Nephron (organoid): ENCODE results near the gene DCP1B.
A peak's percentile ranks its signal among the peaks of the same experiment; 100 is the strongest.

Experiments
- H3K27ac Mint-ChIP-seq, 3 experiments: 2 replicates each; pipeline ENCODE4 v1.8.0; 2020; ENCODE audit warnings: mixed read lengths in 3 of 3, mild to moderate bottlenecking in 2 of 3, moderate library complexity in 1 of 3
- H3K27me3 Mint-ChIP-seq: 2 replicates; pipeline ENCODE4 v1.8.0; 2021; ENCODE audit warnings: low read depth, mild to moderate bottlenecking, moderate library complexity, mixed read lengths
- H3K36me3 Mint-ChIP-seq: 2 replicates; pipeline ENCODE4 v1.8.0; 2020; ENCODE audit warnings: low read depth, mixed read lengths
- H3K4me1 Mint-ChIP-seq: 2 replicates; pipeline ENCODE4 v1.8.0; 2020; ENCODE audit warnings: mixed read lengths
- H3K4me3 Mint-ChIP-seq, 3 experiments: 2 replicates each; pipeline ENCODE4 v1.8.0; 2020; ENCODE audit warnings: mild to moderate bottlenecking in 3 of 3, mixed read lengths in 3 of 3, moderate library complexity in 2 of 3
- H3K9me3 Mint-ChIP-seq: 2 replicates; pipeline ENCODE4 v1.8.0; 2020; ENCODE audit warnings: mixed read lengths
- CTCF ChIP-seq, 3 experiments: fragments of 200-600 bp; sonication (generic); IDR thresholded peaks; one replicate each; pipeline ENCODE4 v1.5.0; 2021; ENCODE audit warnings: antibody characterized with exemption in 3 of 3; ENCODE audit not compliant: unreplicated experiment in 3 of 3

The DCP1B gene

GRCh38 chr12:1918081-1918883, 86.0 kb downstream of the DCP1B start, which contains the start of gene CACNA2D4:
TSS of gene CACNA2D4 (minus strand) at chr12:1918652. CDS start at chr12:1918473, 179 bp downstream.
- Mint-ChIP-seq H3K4me3 (peak within 1 kb of the TSS in 2 of 3 experiments; percentile 19 to 43), H3K36me3 (no peaks in the 10 kb centered on the region), H3K27ac (peak within 1 kb of the TSS in 1 of 3 experiments; percentile 5), H3K4me1 (peaks cover 49% of the 10 kb centered on the region), H3K27me3 (peaks cover 13% of the 10 kb centered on the region), H3K9me3 (no peaks in the 10 kb centered on the region)
- no peak for TF ChIP-seq CTCF (IDR thresholded peaks at IDR 0.05; ENCODE audit: unreplicated experiment in 3 of 3)

- Mint-ChIP-seq H3K27ac (no peak overlapping the region), H3K27me3 (peaks cover 13% of the 10 kb centered on the region), H3K4me3 (peak overlapping the region in 2 of 3 experiments; percentile 43 to 47), H3K9me3 (no peaks in the 10 kb centered on the region), H3K4me1 (peaks cover 49% of the 10 kb centered on the region), H3K36me3 (no peaks in the 10 kb centered on the region)
- TF ChIP-seq CTCF (IDR thresholded peaks at IDR 0.05; ENCODE audit: unreplicated experiment in 3 of 3): no peak
Observed at GRCh38 chr12:1917172-1918070, 86.8 kb downstream of the DCP1B start.

- no peak for TF ChIP-seq CTCF (IDR thresholded peaks at IDR 0.05; ENCODE audit: unreplicated experiment in 3 of 3)
- H3K4me3 Mint-ChIP-seq: peak overlapping the region in 2 of 3 experiments; percentile 31 to 47
- no peaks in the 10 kb centered on the region for H3K36me3 Mint-ChIP-seq
- H3K27ac Mint-ChIP-seq: peak overlapping the region in 1 of 3 experiments; percentile 9
- peaks cover 49% of the 10 kb centered on the region for H3K4me1 Mint-ChIP-seq
- H3K9me3 Mint-ChIP-seq: no peaks in the 10 kb centered on the region
- peaks cover 13% of the 10 kb centered on the region for H3K27me3 Mint-ChIP-seq
Observed at GRCh38 chr12:1916371-1917171, 87.7 kb downstream of the DCP1B start.

GRCh38 chr12:1915082-1915968, 88.9 kb downstream of the DCP1B start:
- Mint-ChIP-seq H3K4me3 (no peak overlapping the region), H3K36me3 (no peaks in the 10 kb centered on the region), H3K27me3 (peaks cover 13% of the 10 kb centered on the region), H3K9me3 (no peaks in the 10 kb centered on the region), H3K4me1 (peaks cover 46% of the 10 kb centered on the region), H3K27ac (peak overlapping the region in 1 of 3 experiments; percentile 13)
- TF ChIP-seq CTCF (IDR thresholded peaks at IDR 0.05; ENCODE audit: unreplicated experiment in 3 of 3): no peak
